Measurements from ENCODE around the gene HOXB3. TPM values are rescaled to one million over a fixed set of nuclear protein-coding genes. Genes with fewer than 3 reads are reported as not detected.

The HOXB3 gene
- total RNA-seq, 1 donor from 2014 or later = not detected

- FAIRE-seq (no peak), DNase-seq (ENCODE audit: low read depth) (no peak)
- Histone ChIP-seq H3K9ac (ENCODE audit: low read length) (no peak overlapping the region), H3K9me3 (ENCODE audit: insufficient read depth, low read depth, low read length) (peaks cover 3% of the 10 kb centered on the region), H3K4me2 (ENCODE audit: low read length) (no peak overlapping the region), H3K27ac (ENCODE audit: low read depth, low read length) (no peak overlapping the region), H4K20me1 (ENCODE audit: insufficient read depth, low read length) (peaks cover 15% of the 10 kb centered on the region), H3K36me3 (ENCODE audit: insufficient read depth, low read length) (no peaks in the 10 kb centered on the region), H3K79me2 (ENCODE audit: insufficient read depth, low read length) (no peaks in the 10 kb centered on the region), H3K27me3 (ENCODE audit: insufficient read depth, low read length) (peaks cover 94% of the 10 kb centered on the region), H3K4me1 (ENCODE audit: insufficient read depth, low read length) (peaks cover 2% of the 10 kb centered on the region), H2AFZ (ENCODE audit: low read depth, low read length) (no peak overlapping the region), H3K4me3 (ENCODE audit: insufficient read depth, low read depth, low read length) (no peak overlapping the region)
- Mint-ChIP-seq H3K27ac (ENCODE audit: unreplicated experiment) (no peak overlapping the region), H3K36me3 (ENCODE audit: low read depth, unreplicated experiment) (no peaks in the 10 kb centered on the region), H3K4me3 (ENCODE audit: unreplicated experiment) (no peak overlapping the region), H3K9me3 (ENCODE audit: unreplicated experiment) (peaks cover 37% of the 10 kb centered on the region), H3K27me3 (ENCODE audit: low read depth, unreplicated experiment) (peaks cover 85% of the 10 kb centered on the region), H3K4me1 (ENCODE audit: low read depth, unreplicated experiment) (no peaks in the 10 kb centered on the region)
- no peak for TF ChIP-seq CTCF (IDR thresholded peaks at IDR 0.05; ENCODE audit: insufficient read depth, low read depth, low read length)
- TF ChIP-seq EZH2 (IDR thresholded peaks at IDR 0.05; ENCODE audit: insufficient read depth, low read length) = no peak
Observed at GRCh38 chr17:48606892-48607614, 17.0 kb upstream of the HOXB3 start.

- Histone ChIP-seq H3K9ac (ENCODE audit: low read length) (no peak overlapping the region), H3K27me3 (ENCODE audit: insufficient read depth, low read length) (peaks cover 96% of the 10 kb centered on the region), H2AFZ (ENCODE audit: low read depth, low read length) (no peak overlapping the region), H3K4me1 (ENCODE audit: insufficient read depth, low read length) (peaks cover 2% of the 10 kb centered on the region), H3K4me3 (ENCODE audit: insufficient read depth, low read depth, low read length) (no peak overlapping the region), H3K27ac (ENCODE audit: low read depth, low read length) (no peak overlapping the region), H3K79me2 (ENCODE audit: insufficient read depth, low read length) (no peaks in the 10 kb centered on the region), H3K36me3 (ENCODE audit: insufficient read depth, low read length) (no peaks in the 10 kb centered on the region), H3K9me3 (ENCODE audit: insufficient read depth, low read depth, low read length) (peaks cover 3% of the 10 kb centered on the region), H4K20me1 (ENCODE audit: insufficient read depth, low read length) (peaks cover 22% of the 10 kb centered on the region), H3K4me2 (ENCODE audit: low read length) (no peak overlapping the region)
- no peak for FAIRE-seq
- TF ChIP-seq CTCF (IDR thresholded peaks at IDR 0.05; ENCODE audit: insufficient read depth, low read depth, low read length) (no peak), EZH2 (IDR thresholded peaks at IDR 0.05; ENCODE audit: insufficient read depth, low read length) (peak; percentile 79)
- Mint-ChIP-seq H3K27ac (ENCODE audit: unreplicated experiment) (no peak overlapping the region), H3K36me3 (ENCODE audit: low read depth, unreplicated experiment) (no peaks in the 10 kb centered on the region), H3K9me3 (ENCODE audit: unreplicated experiment) (peaks cover 40% of the 10 kb centered on the region), H3K27me3 (ENCODE audit: low read depth, unreplicated experiment) (peaks cover 87% of the 10 kb centered on the region), H3K4me1 (ENCODE audit: low read depth, unreplicated experiment) (no peaks in the 10 kb centered on the region), H3K4me3 (ENCODE audit: unreplicated experiment) (no peak overlapping the region)
- no peak for DNase-seq (ENCODE audit: low read depth)
Observed at GRCh38 chr17:48605991-48606891, 16.2 kb upstream of the HOXB3 start.

All from astrocyte (in vitro differentiated cells and primary cell).